ENCODE results near the gene DPP4.

DNA sequence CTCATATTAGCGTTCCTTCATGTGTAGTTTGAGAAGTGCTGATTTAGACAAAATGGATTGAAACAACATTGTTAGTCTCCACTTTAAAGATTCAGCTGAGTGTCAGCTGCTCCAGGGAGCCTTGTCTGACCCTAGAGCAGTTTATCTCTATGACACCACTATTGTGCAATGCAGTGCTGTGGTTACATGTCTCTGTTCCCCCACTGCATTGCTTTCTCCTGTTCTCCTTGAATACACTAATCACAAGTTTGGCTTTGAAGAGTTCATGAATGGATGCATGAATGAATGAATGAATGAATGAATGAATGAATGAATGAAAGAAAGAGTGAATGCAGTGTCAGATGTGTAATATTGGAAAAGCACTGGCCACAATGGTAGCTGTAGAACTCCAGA, 39.8 kb upstream of the DPP4 start:
- TF ChIP-seq CTCF (conservative IDR thresholded peaks at IDR 0.05; ENCODE audit: low read depth in 2 of 2) (no peak), EZH2 (IDR thresholded peaks at IDR 0.05; ENCODE audit: low read depth, unreplicated experiment) (no peak), CREB1 (CRISPR knock-in tag; IDR thresholded peaks at IDR 0.05; ENCODE audit: low read depth) (no peak), POLR2AphosphoS5 (IDR thresholded peaks at IDR 0.05; ENCODE audit: low read depth) (no peak), REST (IDR thresholded peaks at IDR 0.05; ENCODE audit: unreplicated experiment) (no peak), JUNB (IDR thresholded peaks at IDR 0.05; ENCODE audit: unreplicated experiment) (no peak), NANOG (IDR thresholded peaks at IDR 0.05; ENCODE audit: borderline replicate concordance) (no peak), ZNF114 (CRISPR knock-in tag; IDR thresholded peaks at IDR 0.05) (no peak), ZNF462 (CRISPR knock-in tag; IDR thresholded peaks at IDR 0.05) (no peak), STAT1 (IDR thresholded peaks at IDR 0.05; ENCODE audit: unreplicated experiment) (no peak), EZH2phosphoT487 (IDR thresholded peaks at IDR 0.05; ENCODE audit: unreplicated experiment) (no peak), ZNF331 (CRISPR knock-in tag; IDR thresholded peaks at IDR 0.05; ENCODE audit: low read depth) (no peak)
- TF ChIP-seq, protein P1, sequence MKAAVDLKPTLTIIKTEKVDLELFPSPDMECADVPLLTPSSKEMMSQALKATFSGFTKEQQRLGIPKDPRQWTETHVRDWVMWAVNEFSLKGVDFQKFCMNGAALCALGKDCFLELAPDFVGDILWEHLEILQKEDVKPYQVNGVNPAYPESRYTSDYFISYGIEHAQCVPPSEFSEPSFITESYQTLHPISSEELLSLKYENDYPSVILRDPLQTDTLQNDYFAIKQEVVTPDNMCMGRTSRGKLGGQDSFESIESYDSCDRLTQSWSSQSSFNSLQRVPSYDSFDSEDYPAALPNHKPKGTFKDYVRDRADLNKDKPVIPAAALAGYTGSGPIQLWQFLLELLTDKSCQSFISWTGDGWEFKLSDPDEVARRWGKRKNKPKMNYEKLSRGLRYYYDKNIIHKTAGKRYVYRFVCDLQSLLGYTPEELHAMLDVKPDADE (IDR thresholded peaks at IDR 0.05): no peak

Data from GM23338 (cell line).